SKM-1 (cell line): ENCODE measurements around the gene SPAG16.

Experiments used
- DNase-seq: peaks from one replicate; lab custom pipeline; 2025; ENCODE audit not compliant: unreplicated experiment; lab: John Stamatoyannopoulos, UW

The SPAG16 gene

DNA sequence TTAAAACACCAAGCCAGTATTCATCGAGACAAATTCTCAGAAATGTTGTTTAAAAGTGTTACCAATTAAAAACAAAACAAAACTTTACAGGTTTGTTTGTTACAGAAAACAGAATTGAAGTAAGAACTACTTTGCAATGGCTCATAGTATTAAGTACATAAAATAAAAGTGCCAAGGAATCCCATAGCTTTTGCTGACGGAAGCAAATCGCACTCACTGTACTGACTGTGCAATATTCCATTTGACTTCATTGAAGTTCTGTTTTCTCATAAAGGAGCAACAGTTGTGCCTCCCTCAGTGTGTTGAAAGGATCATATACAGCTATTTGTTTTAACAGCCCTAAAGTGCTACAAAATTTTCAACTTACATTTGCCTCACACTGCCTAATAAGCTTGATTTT is 507.8 kb downstream of the SPAG16 start:
- DNase-seq: no peak

DNA sequence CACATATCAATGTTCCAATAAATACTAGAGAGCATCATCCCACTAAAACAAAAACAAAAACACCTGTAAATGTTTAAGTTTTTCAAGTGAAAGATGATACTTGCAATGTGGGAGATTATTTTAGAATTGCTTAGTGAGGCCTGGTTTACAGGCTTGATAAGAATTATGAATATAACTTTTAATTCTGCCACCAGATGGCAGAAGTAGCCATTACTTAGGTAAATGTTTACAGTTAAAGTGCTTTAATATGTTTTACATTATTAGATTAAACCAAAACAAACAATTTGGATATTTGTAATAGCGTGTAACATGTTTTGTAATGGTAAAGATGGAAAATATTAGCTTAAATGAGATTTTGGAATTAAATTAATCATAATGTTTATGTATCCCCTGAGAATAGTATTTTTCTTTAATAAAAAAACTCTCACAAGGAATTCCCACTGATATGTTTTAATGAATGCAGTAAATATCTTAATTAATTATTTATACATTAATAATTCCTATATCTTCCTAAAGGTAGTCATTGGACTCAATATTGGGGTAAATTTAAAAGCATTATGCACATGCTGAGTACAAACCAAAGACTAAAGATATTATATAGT is 522.0 kb downstream of the SPAG16 start:
- DNase-seq: no peak

DNA sequence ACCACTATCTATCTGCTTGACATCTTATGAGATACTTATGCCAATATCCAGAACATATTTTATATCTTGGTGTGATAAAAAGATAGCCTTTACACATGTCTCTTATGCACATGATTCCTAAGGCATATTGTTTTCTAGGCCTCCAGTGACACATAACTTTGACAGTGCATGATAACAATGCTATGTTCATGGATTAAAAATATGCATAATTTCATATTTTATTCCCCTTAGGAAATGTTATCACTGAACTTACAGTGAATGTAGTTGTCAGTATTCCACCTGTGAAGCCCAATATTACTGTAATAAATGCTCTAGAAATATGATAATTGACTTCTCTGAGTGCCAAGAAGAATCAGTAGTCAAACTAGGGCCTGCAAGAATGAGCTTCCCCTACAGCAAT is 532.3 kb downstream of the SPAG16 start:
- DNase-seq: no peak

DNA sequence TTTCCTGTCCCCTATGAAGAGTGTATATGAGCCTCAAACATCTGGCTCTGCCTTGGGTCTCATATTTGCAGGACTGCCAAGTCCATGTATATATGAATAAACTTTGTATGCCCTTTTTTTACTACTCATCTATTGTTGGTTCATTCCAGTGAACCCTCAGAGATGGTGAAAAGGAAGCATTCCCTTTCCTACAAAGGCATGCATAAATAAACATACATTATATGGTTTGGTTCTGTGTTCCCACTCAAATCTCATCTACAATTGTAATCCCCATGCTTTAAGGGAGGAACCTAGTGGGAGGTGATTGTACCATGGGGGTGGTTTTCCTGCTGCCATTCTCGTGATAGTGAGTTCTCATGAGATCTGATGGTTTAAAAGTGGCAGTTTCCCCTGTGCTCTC is 534.2 kb downstream of the SPAG16 start:
- DNase-seq: no peak

DNA sequence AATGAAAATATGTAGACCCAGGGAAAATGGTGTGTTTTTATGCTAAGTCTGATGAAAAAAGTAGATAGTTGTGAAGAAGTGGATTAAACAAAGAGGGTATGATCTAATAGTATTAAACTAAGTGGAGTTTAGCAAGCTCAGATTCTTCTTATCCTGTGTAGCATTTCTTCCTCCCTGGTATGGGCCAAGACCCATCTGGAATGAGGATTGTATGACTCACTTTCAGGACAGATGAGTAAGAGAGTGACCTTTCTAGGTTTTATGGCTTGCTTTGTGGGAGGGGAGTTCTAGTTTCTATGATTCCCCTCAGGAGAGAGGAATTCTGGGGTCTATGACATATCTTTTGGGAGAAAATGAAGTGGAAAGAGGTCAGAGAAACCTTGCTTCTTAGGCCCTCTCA is 550.1 kb downstream of the SPAG16 start:
- DNase-seq: no peak

DNA sequence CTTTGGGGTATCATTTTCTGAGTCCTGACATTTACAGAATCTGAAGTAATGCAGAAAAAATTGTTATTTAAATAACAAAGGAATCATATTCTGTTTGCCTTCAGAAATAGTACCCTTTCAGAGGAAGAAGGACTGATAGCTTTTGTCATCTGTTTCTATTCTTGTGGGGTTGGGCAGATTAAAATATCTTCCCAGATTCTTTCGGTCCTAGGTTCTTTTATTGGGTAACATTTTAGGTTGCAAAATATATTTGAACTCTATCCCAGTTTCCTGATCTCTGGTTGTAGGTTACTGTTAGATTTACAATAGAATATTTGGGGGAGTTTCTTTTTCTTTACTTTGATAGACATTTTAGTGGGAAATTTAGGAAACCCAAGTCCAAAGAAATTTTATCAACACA is 550.5 kb downstream of the SPAG16 start:
- no peak for DNase-seq

DNA sequence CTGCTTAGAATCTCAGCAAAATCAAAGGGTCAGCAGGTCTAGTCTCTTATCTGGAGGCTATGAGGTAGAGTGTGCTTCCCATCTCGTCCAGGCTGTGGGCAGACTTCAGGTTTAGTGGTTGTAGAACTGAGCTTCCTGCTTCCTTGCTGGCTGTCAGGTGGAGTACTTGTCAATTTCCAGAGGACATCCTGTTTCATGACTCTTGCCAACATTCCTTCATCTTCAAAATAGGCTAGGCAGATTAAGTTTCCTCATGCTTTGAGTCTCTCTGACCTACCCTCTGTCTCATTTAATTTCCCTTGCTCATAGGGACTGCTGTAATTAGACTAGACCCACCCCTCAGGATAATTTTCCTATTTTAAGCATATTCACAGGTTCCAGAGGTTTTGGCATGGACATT is 562.6 kb downstream of the SPAG16 start:
- DNase-seq: no peak

DNA sequence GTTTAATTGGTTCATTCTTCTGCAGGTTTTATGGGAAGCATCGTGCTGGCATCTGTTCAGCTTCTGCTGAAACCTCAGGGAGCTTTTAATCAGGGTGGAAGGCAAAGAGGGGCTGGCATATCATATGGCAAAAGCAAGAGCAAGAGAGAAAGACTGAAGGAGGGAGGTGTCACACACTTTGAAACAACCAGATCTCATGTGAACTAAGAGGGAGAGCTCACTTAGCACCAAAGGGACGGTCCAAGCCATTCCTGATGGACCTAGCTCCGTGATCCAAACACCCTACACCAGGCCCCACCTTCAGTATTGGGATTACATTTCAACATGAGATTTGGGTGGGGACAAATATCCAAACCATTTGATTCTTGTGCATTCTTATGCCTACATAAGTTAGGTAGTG is 563.1 kb downstream of the SPAG16 start:
- DNase-seq: no peak

DNA sequence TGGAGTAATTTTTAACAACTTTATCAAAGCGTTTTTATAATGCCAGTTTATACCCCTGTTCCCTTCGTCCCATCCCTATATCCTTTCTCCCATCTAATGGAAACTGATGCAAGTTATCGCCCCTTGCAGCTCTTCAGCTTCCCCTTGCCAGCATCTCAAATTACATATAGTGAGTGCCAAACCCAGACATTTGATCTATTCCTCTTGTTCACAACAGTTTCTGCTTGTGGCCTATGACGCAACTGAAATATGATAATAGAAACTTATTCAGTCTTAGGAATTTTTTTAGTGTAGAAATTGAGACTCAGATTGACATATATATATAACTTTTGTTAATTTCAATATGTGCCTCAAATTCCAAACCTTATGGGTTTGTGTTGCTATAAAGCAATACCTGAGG is 564.4 kb downstream of the SPAG16 start:
- no peak for DNase-seq

DNA sequence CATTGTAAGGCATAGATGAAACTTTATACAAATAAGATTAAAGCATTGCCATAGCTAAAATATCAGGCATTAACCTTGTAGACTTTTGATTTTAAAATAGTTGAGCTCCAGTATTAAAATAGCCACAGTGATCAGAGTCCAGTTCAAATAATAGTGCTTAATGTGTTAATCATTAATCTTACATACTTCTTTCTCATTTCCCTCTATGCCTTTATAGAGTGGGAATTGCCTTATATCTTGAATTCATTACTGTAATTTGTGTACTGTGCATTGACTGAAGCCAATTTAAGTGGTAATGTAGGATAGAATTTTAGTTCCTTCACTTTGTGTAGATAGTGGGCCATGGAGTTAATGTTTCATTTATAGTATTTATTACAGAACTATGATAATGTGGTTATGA is 577.4 kb downstream of the SPAG16 start:
- no peak for DNase-seq

DNA sequence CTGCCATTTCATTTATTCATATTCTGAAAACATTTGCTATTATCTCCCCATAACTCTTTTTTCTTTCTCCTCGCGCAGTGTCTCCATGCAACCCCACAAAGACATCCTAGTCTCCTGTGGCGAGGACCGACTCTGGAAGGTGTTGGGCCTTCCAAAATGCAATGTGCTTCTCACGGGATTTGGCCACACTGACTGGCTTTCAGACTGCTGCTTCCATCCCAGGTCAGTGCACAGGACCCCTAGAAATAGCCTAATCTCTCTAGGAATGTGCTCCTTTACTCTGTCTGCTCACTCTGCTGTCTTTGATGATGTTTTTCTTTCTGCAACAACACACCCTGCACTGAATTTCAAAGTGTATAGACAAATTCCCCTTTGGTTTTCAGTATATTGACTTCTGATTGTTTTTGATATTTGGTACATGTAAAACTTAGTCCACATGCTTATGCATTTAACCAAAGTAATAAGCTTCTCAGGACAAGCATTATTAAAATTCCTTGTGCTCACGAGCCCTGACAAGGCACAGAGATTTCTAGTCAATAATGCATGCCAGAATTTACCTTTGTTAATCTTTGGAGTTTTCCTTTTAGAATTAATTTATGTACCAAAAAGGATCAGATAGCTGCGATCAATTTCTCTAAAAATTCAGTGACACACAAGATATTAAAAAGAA is 578.3 kb downstream of the SPAG16 start:
- no peak for DNase-seq

DNA sequence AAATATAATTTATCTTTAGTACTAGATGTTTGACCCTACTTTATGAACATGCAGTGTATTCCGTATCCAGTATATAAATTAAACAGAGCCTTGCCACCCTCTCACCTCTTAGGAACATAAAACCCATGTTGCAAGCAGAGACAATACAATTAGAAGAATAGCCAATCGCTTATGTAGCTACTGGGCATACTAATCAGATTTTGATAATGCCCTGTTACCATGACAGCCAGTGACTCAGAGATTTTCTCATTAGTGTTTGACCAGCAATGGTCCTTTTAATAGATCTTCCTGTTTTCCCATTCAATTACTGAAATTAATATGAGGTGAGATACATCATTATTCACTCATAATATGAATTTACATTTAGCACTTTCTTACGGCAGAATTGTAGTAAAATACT is 579.3 kb downstream of the SPAG16 start:
- no peak for DNase-seq

DNA sequence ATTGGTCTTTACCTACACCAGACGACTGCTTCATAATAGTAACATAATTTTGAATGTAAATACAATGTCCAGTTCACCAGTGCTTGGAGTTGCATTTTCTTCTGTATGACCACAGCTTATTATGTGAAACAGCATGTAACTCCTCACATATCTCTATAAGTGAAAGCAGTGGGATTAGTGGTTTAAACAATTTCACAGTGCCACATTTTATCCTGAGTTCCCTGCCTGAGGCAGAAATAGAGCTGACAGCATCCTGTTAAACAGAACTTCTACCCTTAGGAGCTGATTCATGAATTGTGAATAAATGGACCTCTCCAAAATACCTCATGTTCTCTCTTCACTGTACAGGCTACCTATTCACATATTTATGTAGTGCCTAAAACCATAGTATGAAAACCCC is 584.3 kb downstream of the SPAG16 start:
- DNase-seq: no peak

DNA sequence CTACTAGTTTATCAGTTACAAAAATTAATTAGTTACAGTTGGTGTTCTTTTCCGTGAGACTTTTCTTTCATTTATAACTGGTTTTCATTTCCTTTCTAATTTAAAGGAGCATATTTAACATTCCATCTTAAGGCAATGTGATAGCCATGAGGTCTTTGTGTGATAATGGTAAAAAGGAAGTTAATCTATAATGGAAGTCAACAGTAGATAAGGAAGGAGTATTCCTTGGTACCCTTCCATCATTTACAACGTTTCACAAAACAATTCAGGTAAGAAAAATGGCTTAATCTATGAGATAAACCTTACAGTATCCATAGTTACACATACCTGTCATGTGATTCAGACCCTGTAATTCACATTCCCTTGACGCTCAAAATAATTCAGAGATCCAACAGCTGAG is 601.2 kb downstream of the SPAG16 start:
- no peak for DNase-seq

DNA sequence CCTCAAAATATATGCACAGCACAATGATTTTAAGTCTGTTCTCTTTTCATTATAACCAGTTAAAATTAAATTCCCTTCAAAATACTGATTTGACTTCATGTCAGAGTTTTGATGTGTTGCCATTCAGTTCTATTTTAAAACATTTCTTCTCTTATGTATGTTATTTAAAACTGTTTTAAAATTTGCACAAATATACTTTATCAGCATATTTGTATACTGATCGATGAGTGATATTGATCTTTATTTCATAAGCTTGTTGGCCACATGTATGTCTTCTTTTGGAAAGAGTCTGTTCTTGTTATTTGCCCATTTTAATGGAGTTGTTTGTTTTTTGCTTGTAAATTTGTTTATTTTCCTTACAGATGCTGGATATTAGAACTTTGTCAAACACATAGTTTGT is 630.2 kb downstream of the SPAG16 start:
- DNase-seq: no peak

DNA sequence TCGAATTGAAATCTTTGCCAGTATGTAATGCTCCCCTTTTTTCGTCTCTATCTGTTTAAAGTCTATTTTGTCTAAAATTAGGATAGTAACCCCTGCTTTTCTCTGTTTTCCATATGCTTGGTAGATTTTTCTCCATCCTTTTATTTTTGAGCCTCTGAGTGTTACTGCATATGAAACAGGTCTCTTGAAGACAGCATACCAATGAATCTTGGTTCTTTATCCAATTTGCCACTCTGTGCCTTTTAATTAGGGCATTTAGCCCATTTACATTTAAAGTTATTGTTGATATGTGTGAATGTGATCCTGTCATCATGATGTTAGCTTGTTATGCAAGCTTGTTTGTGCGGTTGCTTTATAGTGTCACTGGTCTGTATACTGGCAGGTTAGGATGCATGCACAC is 635.8 kb downstream of the SPAG16 start:
- DNase-seq: no peak

DNA sequence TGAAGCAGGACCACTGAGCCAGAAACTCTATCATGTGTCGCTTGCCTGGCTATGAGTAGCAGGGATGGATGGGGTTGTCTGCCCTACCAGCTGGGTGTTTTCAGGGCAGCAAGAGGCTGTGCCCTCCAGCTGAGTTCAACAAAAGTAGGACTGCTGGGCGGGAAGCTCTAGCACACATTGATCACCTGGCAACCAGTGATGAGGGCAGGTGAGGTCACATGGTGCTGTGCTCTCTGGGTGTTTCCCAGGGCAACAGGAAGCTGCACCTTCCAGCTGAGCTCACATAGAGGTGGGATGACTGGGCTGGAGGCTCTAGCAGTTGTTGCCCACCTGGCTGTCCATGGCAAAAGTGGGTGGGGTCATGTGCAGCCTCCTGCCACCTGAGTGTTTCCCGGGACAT is 639.3 kb downstream of the SPAG16 start:
- no peak for DNase-seq

DNA sequence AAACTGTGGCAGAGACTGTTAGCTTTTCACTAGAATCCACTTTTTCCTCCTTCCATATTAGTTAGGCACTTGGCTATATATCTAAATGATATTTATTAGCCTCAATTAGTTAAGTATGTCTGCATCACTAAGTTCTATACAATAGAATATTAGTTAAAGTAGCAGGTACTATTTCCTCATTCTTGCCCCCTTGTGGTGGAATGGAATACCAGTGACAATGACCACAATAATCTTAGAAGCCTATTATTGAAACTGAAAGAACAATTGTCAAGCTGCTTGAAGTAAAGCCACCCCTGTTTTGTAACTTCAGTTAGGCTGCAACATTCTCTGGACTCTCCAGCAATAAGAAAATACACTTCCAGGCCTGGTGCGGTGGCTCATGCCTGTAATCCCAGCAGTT is 650.3 kb downstream of the SPAG16 start:
- DNase-seq: no peak

DNA sequence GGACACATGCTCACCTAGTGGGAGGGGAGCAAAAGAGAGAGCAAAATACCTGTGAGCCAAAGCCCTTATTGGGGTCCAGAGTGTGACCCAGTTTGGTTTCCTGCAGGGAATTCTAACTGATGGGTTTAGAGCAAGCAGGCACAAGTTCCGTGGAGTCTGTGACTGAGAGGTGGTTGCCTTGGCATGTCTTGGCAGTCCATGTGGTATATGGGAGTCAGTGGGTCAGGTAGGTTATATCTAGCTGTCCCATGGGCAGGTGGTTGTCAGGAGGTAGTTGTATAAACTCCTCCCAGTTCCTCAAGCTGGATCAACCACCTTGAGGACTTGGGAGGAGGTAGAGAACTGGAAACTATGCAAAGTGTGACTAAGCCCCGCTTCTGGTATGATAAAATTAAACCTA is 673.8 kb downstream of the SPAG16 start:
- no peak for DNase-seq

DNA sequence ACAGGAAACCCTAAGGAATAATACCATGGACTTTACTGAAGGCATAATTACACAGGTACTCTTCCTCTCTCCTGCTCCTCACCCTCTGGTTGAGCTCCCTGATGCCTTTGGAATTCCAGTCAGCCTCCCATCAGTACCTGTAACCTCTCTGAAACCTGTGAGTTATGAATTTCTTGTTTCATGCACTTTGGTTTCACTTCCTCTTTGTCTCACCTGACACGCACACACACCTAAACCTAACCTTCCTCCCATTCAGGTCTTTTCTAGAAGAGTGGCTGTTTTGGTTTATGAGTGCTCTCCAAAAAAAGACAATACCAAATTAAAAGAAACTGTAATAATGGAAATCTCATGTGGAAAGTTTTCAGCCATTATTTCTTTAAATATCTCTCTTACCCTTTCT is 675.3 kb downstream of the SPAG16 start:
- DNase-seq: no peak

DNA sequence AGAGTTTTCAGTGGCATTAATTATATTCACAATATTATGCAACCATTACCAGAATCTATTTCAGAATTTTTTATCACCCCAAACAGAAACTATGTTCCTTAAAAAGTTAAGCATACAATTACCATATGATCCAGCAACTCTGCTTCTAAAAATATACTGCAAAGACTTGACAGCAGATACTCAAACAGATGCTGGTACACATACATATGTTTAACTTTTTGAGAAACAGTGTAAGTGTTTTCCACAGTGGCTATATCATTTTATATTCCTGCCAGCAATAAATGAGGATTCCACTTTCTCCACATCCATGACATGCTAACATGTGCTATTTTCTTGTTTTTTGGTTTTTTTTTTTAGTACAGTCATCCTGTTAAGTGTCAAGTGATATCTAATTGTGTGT is 687.3 kb downstream of the SPAG16 start:
- no peak for DNase-seq

DNA sequence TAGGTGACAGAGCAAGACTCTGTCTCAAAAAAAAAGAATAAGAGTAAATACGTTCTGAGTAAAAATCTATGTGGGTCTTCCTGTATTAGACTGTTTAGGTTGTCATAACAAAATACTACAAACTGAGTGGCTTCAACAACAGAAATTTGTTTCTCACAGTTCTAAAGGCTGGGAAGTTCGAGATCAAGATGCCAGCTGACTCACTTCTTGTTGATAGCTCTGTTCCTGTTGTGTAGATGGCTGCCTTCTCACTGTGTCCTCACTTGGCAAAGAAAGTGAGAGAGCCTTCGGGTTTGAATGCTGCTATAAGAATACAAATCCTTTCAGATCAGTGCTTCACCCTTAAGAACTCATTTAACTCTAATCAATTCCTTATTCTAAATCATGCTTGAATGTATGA is 696.6 kb downstream of the SPAG16 start:
- DNase-seq: no peak

DNA sequence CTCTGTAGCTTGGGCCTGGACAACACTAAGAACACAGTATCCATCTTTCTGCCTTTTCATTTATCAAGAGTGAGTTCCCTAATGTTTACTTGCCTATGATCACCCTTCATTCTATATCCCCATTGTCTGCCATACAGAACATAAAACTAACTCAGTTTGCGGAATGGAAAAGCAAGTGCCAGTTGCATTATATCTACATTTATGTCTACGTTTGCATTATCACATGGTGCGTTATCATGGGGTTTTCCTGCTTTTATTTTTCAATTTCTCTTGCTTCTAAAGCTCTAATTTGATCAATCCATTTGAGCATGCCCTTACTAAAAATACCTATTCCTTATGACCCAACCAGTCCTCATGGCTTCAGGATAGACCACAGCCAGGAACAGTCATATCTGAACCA is 704.9 kb downstream of the SPAG16 start:
- DNase-seq: no peak
